NCI-H1417 treated with DMSO at 0.1 percent for 48 hours (cell line): ENCODE measurements around the gene RRBP1.

Experiments used
- DNase-seq: peaks from one replicate; lab custom pipeline; 2025; lab: John Stamatoyannopoulos, UW

Gene RRBP1

DNA sequence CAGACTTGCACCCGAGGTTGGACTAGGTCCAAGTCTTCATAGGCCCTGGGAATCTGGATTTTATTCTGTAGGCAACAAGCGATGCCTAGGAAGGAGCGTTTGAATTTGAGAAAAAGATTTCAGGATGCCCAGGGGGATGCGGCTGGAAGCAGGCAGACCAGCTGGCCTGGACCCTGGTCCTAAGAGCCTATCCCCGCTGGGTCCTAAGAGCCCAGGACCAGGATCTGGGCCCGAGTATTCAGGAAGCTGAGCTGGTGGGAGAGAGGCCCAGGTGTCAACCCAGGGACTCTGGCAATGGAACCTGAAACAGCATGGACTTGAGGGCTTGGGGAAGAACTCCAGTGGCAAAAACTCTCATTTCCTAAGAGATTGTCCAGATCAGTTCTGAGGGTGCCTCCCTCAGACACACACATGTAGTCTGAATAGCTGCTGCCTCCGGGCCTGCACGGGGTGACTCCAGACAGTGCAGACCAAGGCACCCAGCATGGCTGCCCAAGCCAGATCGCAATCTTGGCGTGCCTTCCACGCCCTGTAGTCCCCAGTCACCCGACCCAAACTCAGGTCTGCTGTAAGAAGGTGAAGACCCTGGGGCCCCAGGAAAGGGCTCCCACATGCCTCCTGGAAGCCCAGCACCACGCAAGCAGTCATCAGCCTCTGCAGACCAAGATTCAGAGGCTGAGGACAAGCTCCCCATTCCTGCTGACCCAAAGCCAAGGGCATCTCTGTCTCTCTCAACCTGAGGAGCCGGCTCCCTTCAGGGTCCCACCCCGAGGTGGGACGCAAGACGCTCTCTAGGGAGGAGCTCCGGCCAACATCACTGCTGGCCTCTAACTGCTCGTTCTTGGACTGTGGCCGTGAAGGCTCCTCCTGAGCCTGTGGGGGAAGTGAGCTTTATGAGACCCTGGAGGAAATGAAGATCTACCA lies 34.4 kb downstream of the RRBP1 start:
- no peak for DNase-seq

DNA sequence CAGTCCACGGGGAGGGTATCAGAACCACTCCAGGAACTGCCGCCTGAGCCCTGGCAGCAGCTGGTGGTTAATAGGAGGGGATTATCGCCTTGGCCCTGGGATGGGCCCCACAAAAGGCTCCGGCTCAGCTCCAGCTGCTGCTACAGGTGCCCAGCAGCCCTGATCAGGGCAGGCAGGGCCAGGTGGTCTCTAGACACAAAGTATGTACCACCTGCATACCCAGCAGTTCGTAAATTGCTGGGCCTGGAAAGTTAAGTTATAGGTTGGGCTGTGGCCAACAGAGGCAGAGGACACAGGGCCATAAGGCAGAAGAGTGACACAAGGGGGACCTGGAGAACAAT lies 35.1 kb downstream of the RRBP1 start:
- no peak for DNase-seq

DNA sequence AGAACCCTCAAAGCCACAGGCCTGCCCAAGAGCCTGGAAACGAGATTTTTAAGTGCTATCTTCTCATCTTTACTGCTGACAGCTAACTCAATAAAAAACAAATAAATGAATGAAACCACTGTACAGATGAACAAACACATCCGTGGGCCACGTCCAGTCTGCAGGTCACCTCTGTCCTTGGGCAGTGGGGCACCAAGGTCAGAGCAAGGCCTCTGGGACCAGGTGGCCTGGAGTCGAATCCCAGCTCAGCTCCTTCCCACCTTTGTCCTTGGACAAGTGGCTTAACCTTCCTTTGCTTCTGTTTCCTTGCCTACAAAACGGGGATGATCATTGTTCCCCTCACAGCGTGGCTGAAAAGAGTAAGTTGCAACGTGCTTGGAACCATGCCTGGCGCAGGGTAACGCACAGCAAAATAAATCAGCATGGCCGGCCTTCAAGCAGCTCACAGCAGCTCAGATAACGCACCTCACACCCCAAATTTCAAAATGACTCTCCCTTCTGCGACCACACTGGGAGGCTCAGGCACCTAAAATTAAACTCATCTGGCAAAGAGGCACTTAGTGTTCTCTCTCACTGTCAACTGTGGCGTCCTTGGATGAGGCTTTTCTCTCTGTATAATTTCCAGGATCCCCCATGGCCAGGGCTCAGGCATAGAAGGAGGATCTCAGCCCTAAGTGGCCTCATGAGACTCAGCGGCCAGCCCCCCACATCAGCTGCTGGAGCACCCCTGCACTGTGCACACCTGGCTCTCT lies 35.7 kb downstream of the RRBP1 start:
- no peak for DNase-seq

DNA sequence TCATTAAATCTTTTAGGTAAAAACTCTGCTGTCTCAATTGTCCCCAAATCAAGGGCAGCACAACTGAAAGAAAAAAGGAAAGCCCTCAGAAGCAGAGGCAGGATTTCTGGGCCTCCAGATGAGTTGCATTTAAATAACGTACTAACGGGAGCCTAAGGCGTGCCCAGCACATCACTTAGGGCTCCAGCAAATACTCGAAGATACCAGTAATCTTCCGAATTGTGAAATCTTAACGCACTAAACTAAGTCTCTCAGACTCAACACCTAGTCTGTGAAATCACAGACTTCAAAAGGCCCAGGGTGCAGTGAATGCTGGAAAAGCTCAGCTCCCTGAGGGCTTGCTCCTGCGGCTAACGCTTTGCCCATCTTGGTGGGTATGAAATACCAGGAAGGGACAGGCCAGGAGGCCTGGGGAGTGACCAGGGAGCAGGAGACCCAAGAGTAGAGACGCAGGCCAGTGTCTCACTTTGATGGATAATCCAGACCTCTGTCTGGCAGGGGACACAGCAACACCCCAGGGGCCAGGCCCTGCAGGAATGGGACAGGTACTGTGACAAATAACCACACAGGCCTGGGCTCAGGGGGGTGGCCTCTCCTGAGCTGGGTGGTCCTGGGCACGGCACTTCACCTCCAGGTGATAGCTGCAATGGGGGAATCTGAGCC lies 36.4 kb downstream of the RRBP1 start:
- no peak for DNase-seq

DNA sequence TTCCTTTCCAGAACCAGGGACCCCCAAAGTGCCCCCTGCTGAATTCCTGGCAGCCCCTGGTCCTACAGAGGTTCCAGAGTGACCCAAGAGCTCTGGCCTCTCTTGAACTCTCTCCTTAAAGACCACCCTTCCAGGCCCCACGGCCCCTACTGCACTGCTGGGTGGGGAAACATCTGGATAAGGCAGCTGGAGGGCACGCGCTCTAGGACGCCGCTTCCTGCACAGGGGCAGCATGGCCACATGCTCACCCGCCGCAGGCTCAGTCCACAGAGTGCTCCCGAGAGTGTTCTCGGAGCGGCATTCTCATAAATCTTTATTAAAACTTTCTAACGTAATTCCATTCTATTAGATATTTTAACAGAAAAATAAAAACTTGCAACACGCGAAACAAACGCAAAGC lies 37.0 kb downstream of the RRBP1 start:
- no peak for DNase-seq

DNA sequence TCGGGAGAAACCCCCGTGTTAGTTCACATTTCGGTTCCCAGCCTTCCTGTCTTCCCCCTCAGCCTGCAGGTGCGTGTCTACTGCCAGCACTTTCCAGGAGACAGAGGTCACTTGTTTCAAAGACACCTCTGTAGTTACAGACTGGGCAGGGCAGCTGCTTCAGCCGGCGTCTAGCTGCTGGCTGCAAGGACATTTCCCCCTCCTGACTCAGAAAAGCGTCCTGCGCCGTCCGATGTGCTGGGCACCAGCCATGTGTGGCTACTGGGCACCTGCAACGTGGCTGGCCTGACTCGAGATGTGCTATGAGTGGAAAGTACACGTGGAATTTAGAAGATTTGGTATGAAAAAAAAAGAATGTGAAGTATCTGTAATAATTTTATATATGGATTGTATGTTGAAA lies 37.6 kb downstream of the RRBP1 start:
- no peak for DNase-seq

DNA sequence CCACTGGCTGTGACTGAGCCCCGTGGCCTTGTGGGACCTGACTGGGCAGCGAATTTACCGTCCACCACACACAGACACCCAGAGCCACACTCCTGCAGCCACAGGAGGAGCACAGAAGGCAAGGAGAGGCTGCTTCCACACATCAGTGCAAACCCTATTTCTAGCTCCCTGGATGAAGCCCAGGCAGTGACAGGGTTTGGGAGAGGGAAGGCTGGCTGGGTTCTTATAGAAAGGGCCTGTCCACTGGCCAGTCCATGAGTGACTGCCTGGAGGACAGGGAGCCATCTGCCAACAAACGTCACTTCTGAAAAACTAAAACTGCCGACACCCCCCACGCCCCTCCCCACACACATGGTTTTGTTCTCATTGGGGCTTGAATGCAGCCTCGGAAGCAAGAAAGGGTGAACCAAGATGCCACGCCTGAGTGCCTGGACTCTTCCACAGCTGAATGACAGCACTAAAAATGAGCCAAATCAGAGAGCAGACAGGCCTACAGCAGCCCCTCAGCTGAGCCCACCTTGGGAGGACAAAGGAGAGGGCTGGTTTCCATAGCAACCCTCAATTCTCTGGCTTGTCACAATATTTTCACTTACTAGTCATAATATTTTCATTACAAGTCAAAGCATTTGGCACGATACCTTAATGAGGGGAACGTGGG lies 38.4 kb downstream of the RRBP1 start:
- DNase-seq, result no peak

DNA sequence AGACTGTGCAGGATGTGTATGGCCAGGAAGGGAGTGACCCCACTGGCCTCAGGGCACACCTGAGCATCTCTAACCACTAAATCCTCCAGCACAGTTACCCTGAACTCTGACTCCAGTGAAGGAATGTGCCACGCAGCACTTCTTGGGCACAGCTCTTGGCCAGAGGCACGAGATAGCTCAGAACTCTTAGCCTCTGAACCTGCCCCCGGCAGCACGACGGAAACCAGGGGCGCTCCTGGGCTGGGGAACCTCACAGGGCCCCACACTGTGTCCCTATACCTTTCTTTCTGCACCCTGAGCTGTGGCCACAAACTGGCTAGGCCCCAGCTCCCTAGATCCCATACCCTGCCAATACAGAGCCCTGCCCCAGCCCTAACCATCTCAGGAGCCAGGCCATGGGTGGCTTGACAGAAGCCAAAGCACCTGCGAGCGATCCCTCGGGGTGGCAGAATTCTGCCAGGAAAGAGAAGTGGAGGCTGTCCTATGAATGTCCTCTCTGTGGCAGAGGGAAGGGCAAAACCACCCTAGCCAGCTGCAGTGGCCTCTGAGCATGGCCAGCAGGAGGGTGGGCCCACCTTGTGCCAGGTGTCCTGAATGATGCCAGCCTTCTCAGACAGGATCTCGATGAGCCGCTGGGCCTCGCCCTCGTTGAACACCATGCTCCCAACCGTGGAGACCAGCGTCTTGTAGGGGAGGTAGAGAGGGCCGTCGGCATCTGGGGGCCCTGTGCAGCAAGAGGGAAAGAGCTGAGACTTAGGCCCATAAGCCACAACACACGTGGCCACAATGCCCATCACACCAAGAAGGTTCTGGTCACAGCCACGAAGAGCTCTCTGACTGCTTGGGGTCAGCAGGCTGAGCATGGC lies 39.4 kb downstream of the RRBP1 start:
- no peak for DNase-seq

DNA sequence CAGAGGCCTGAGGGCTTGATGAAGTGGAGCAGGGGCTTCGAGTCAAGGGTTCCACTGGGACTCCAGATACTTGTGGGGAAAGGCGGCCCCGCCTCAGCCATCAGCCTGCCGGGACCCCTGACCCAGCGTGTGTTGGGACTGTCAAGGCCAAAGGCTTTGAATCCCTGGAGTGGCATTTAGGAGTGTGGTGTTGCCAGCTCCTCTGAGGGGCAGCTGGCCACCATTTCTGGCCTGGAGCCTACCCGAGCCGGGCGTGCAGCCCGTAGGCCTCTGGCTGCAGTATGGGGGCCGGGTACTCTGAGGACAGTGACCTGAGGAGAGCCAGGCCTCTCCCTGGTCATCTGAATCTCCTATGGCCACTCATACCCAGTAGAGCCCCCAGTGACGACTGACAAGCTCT lies 40.0 kb downstream of the RRBP1 start:
- no peak for DNase-seq

DNA sequence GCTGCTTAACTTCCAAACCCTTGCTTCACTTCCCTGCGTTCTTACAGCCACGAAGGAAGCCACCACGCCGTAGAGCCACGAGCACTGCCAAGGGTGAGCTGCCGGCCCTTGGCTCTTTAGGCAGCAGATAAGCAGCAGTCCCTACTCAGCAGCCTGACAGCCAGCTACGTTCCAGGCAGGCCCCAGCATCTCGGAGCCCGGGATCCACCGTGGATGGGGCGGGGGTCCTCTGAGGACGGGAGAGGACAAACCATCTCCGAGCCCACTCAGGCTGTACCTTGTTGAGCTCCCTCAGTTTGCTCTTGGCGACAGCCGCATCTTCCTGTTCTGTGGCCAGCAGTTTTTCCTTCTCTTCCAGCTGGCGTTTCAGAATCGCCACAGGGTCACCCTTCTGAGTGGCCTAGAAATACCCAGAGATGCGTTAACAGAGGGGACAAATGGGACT lies 40.5 kb downstream of the RRBP1 start:
- DNase-seq, result no peak

DNA sequence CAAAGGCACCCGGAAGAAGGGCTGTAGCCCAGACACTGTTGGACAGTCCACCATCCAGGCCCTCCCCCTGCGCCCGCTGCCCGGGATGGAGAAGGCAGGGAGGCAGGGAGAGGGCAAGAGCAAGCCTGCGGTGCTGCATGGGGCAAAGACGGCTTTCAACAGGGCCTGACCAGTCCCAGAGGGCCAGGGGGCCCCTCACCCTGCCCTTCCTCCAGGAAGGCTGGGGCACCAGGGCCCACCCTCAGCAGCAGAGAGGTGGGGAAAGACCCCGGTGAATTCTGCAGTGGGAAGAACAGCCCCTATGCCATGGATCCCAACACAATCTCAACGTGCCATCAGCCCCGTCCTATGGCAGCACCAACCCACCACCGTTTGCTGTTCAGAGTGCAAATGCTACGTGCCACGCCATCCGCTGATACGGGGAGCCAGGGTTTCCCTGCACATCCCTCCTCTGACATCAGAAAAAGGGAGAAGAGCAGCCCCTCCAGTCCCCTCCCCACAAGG lies 41.1 kb downstream of the RRBP1 start:
- no peak for DNase-seq

DNA sequence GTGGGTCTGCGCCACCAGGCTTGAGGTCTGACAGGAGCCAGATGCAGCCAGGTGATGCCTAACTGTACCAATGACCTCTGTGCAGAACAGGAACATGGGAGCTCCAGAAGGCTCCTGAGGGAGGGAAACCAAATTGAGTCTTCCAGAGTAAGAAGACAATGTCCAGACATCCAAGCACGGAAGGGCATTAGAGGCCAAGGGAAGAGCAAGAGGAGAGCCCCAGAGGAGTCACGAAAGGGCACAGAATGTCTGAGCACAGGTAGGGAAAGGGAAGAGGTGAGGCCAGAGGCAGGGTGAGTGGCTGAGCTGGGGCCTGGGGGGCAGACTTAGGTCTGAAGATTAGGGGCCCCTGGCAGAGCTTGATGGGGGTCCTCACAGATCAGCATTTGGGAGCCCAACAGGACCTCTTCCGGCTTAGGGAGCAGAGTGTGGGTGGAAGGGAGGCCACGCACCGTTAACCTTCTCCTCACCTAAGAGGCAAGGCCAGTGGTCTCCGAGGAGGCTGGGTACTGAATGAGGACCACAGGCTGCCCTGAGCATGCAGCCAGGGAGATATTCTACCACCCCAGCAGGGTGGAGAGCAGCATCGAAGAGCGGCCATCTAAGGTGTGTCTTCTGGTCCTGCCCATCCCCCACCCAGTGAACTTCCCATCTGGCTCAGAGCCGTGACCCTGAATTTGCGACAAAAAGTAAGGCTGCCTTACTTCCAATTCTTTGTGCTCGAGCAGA lies 41.7 kb downstream of the RRBP1 start:
- DNase-seq, result no peak

DNA sequence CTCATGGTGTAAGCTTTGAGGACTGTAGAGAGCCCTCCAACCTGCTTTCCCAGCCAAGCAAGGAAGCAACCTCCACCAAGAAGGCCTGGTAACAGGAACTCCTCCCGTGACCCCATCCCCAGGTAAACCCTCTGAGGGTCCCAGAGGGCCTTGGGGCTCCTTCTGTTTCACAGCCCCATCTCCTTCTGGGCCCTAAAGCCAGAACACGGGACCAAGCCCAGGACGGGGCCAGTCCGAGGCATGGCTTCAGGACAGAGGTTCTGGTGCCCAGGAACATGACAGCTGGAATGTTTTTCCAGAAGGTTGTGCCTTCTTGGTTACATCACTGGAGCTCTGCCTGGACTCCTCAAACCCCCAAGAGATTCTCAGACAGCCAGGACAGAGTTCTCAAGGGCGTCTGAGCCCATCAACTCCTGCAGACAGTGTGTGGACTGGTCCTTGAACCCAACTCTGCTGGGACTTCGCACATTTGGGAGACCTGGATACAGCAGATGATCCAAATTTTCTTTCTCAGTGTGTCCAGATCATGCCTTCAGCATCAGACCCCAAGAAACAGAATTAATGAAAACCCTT lies 43.1 kb downstream of the RRBP1 start:
- no peak for DNase-seq

DNA sequence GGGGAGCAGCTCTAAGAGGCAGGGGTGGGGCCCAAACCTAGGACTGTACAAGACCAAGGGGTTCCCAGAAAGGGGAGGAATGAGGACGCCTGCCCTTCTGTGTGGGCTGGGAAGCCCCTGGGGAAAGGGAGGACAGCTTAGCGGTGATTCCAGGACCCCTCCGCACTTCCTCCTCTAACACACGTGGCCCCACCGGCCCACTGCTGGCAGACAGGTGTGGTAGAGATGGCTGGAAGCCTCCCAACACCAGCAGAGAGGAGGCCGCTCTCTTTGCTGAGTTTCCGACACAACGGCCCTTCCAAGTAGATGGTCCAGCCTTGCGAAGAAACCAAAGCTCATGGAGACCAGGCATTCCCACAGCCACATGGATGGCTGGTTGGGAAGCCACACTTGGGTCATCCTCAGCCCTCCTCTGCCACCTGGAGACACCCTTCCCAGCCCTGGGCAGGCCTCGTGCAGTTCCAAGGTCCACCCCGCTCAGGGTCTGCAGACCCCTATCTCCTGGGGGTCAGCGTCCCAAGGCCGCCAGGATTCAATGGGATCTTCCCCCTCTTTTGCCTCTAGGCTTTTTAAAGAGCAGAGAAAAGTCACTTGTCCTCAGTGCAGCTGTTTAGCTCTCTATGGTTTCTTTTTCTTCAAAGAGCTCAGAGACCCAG lies 43.9 kb downstream of the RRBP1 start:
- DNase-seq, result no peak

DNA sequence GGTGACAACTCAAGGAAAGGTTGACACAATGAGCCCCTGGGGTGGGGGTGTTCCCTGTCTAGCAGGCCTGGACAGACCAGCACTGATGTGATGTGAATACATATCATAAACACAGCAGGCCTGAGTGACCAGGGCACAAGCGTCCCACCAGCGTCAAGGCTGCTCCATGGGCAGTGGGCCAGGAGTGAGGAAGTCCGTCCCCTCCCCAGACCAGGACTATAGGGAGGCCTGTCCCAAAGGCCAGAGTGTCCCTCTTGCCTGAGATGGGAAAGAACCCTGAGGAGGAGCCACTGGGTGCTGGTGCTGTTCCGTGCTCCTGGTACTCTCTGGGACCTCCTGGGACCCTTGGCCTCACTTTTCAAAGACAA lies 44.6 kb downstream of the RRBP1 start:
- DNase-seq, result no peak

DNA sequence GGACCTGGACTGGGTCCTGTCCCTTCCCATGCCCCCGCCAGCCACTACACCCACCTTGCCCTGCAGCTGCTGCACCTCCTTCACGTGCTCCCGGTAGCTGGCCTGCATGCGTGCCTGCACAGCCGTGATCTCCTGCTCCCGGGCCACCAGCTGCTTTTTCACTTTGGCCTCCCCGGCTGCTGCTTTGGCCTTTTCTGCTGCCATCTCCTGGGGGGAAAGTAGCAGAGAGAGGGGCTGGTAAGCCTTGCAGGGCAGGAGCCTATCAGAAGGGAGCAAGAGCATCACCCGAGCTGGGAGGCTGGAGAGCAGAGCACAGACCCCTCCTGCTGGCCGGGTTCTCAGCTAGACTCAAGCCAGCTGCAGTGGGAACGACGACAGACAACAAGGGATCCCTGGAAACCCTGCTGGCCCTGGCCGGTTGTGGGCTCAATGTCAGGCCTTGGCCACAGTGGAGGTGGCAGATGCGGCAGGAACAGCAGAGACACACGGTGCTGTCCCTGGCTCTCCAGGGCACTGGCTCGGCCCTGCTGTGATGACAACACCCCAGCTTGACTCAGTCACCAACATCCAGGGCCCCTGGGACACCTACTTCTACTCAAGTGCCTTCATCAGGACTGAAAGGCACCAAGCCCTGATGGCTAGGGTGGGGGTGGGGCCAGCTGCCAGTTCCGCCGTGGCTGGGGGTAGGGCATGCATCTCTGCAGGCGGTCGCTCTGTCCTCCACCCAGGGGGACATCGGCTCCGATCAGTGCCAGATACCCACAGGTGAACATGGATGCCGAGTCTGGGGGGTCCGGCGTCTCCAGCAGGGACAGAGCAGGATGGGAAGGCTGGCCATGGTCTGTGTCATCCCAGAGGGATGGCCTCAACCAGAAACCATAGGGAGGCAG lies 45.3 kb downstream of the RRBP1 start:
- DNase-seq, result no peak

DNA sequence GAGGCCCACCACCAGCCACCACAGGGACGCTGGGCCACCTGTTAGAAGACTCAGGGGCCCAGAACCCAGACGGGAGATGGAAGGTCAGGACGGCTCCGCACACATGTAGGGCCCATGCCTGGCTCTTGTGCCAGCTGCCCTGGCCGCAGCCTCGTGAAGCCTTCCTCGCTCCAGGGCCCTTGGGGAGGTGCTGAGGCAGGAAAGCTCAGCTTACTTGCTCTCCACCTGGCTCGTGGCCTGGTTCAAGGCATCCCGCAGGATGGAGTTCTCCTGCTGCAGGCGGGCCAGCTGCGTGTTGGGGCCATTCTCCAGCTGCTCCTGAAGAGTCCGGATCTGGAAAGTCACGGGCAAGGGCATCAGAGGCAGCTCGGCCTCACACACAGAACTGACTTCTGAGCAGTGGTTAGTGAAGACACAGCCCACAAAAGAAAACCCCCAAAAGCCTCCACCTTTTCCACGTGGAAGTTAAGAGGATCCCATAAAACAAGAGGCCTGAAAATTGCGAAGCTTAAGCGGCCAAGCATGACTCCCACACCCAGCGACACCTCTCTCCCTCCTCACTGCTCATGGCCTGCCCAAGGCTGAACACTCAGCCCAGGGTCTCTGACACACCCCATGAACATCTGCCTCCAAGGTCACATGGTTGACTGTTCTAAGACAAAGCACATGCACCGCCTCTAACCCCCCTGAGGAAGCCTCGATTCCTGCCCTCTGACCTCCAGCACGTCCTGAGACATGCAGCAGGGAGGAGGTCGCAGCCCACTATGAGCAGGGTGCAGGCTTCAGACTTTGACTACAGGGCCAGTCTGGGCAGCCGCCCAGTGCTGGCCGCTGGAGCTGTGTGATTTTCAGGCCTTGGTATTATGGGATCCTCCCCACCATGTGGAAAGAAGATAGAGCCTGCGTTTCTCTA lies 46.5 kb downstream of the RRBP1 start:
- DNase-seq, result no peak
